Lower lobe of right lung (tissue), 2 donors: ENCODE data around the gene DENND6B. TPM values are rescaled to one million over a fixed set of nuclear protein-coding genes. Genes with fewer than 3 reads are reported as not detected.

Experiments used
- ATAC-seq, 2 donors: fragments of 200-7000 bp; cut with Tn5 transposase; one replicate each; pipeline ENCODE4 v1.9.1; 2020 to 2022; ENCODE audit warnings: mild to moderate bottlenecking in 2 of 2, moderate library complexity in 2 of 2
- DNase-seq: peaks from one replicate; pipeline ENCODE4 v3.0.0-alpha.2; 2020
- H3K27ac ChIP-seq: fragments of 200-600 bp; one replicate; pipeline ENCODE4 v1.8.0; 2022
- H3K27me3 ChIP-seq: fragments of 200-600 bp; one replicate; pipeline ENCODE4 v1.8.0; 2022; ENCODE audit warnings: low read depth
- H3K36me3 ChIP-seq: fragments of 200-600 bp; one replicate; pipeline ENCODE4 v1.8.0; 2022; ENCODE audit warnings: mild to moderate bottlenecking
- H3K4me1 ChIP-seq: fragments of 200-600 bp; one replicate; pipeline ENCODE4 v1.8.0; 2022
- H3K4me3 ChIP-seq: fragments of 200-600 bp; one replicate; pipeline ENCODE4 v1.8.0; 2022; ENCODE audit warnings: mild to moderate bottlenecking
- H3K9me3 ChIP-seq: fragments of 200-600 bp; one replicate; pipeline ENCODE4 v1.8.0; 2022
- intact Hi-C: fragments of 100-400 bp; cut with DNase I; formaldehyde crosslinking; loops from one replicate; pipeline ENCODE4 v1.11.0; 2022
- total RNA-seq: library from RNA; stranded (reverse); fragmentation: NEBNext Ultra II Directional; extraction: Animal tissue kit (Norgen Biotek cat#: 25700); gene quantifications from one replicate; pipeline ENCODE4 v1.2.1, GENCODE V29; 2021
- TF ChIP-seq, protein P1 (sequence below): fragments of 200-600 bp; IDR thresholded peaks from one replicate; pipeline ENCODE4 v1.8.0; 2022; ENCODE audit warnings: antibody characterized with exemption, mild to moderate bottlenecking
- donor health status: DM: no; HTN: yes; CAD: no; lungs with severe emphysema.

Gene DENND6B
- total RNA-seq, 1 donor from 2014 or later = 14.4 TPM

DNA sequence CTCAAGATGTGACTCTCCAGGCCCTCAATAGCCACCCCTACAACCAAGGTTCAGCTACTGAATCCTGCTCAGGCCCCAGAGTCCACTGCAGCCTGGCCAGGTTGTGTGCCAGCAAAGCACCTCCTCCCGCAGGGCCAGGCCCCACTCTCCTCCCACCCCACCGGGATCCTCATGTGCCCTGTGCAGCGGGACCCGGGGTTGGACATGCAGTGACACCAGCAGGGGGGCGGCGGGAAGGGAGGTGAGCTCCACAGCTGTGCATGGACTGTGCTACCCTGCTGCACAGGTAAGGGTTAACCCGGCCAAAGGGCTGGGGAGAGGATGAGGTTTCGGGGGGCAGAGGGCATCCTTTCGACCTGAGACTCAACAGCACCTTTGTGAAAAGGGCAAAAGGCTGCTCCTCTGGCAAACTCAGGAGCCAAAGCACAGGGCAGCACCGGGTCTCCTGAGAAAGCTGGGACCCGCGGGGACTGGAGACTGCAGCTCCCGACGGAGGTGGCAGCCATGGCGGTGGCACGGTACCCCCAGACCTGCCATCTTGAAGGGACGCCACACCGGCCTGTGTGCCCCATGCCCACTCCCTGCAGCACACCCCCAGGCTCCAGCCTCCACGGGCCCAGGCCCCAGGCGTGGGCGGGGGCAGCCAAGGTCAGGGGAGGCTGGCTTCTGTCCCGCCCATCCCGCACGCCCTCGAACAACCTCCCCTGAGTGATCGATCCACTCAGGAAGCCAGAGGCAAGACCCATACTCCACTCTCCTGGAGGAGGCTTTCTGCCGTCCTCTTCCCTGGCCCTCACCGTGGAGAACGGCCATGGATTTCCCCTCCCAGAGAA, 29.9 kb downstream of the DENND6B start:
- no peaks in the 10 kb centered on the region for H3K36me3 ChIP-seq
- no peak for ATAC-seq

DNA sequence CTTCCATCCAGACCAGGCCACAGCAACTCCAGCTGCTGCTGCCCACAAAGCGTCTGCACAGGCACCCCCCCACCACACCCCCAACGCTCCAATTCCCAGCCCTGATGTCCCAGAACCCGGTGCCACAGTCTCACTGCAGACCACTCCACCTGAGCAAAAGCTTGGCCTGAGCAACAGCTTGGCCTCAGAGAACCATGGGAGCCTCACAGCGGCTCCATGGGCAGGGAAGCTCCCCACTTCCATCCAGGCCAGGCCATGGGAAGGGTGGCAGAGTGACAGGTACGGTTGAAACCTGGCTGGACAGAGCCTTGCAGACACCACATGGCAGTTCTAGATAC, 32.5 kb downstream of the DENND6B start:
- H3K27ac ChIP-seq = peak overlapping the region; percentile 92
- DNase-seq (no peak), ATAC-seq (no peak)
- no peaks in the 10 kb centered on the region for H3K9me3 ChIP-seq
- peaks cover 23% of the 10 kb centered on the region for H3K36me3 ChIP-seq
- intact Hi-C loops = no loop called here
- peaks cover 84% of the 10 kb centered on the region for H3K4me1 ChIP-seq
- no peaks in the 10 kb centered on the region for H3K27me3 ChIP-seq
- TF ChIP-seq, protein P1, sequence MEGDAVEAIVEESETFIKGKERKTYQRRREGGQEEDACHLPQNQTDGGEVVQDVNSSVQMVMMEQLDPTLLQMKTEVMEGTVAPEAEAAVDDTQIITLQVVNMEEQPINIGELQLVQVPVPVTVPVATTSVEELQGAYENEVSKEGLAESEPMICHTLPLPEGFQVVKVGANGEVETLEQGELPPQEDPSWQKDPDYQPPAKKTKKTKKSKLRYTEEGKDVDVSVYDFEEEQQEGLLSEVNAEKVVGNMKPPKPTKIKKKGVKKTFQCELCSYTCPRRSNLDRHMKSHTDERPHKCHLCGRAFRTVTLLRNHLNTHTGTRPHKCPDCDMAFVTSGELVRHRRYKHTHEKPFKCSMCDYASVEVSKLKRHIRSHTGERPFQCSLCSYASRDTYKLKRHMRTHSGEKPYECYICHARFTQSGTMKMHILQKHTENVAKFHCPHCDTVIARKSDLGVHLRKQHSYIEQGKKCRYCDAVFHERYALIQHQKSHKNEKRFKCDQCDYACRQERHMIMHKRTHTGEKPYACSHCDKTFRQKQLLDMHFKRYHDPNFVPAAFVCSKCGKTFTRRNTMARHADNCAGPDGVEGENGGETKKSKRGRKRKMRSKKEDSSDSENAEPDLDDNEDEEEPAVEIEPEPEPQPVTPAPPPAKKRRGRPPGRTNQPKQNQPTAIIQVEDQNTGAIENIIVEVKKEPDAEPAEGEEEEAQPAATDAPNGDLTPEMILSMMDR = no peak
- H3K4me3 ChIP-seq = peak overlapping the region; percentile 46

More for the DNA sequence above, 29.9 kb downstream of the DENND6B start:
- Histone ChIP-seq H3K27me3 (no peaks in the 10 kb centered on the region), H3K4me3 (no peak overlapping the region), H3K9me3 (no peaks in the 10 kb centered on the region), H3K27ac (peak overlapping the region; percentile 62), H3K4me1 (peaks cover 97% of the 10 kb centered on the region)
- intact Hi-C loops = no loop called here
- TF ChIP-seq, protein P1 = no peak
- no peak for DNase-seq

DNA sequence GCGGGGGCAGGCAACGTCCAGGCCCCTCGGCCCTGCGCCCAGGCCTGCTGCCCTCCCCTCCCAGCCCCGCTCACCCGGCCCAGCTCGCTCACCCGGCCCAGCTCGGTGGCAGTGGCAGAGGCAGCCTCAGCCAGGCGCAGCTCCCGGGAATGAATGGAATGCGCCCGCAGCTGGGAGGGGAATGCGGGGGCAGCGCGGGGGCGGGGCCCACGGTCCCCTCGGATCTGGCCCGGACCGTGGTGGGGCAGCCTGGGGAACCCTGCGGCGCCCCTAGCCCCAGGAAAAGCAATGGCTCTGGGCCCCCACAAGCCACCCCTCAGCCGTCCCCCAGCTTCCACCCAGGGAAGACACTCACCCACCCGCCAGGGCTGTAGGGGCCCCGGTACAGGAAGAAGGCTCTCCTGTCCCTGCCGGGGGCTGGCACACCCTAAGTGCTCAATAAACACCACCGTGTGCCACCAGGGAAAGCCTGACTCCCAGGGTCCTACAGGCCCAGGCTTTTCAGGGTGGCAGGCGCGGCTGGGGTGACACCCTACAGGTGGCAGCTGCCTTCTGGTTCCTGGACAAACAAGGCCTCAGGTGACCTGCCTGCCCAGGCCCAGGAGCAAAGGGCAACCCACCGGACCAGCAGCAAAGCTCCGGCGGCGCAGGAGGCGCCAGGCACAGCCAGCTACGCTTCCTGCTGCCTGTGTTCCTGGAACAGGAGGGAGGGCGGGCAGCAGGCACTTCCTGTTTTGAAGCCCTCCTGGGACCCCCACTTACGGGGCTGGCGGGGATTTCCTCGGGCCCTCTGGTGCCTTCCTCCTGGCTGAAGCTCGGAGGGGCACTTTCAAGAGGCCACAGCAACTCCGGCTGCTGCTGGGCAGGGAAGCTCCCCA, 33.1 kb downstream of the DENND6B start:
- TF ChIP-seq, protein P1 = no peak
- peaks cover 78% of the 10 kb centered on the region for H3K4me1 ChIP-seq
- peak; percentile 89 to 91 for ATAC-seq

DNA sequence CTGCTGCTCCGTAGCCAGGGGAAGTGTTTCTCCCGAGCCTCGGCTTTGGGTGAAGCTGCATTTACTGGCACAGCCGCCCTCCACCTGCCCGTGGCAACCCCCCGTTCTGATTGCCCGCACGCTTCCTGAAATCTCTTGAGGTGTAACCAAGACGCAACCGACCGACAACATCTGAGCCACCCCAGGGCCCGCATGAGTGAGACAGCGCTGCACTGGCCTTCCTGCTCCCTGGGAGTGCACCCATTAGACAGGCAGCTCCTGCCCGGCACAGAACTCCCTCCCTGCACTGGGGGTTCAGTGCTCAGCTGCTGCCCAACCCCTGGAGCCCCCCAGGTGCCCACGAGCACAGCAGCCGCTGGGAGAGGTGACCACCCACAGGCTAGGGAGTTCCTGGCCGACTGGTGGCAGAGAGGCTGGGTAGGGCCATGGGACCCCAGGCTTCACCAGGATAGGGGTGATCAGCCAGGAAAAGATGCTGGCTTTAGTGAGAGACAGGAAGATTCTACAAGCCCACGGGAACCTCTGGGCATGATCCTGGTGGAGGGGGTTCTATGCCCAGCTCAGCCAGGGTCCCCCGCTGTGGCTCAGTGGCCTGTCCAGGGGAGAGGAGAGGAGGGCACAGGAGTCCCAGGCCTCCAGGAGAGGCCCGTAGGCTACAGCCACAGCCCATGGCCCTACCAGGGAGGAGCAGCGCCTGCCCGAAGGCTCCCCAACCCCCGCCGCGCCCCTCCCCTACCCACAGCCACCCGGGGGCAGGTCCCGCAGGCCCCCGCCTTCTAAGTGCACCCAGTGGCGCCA, 34.0 kb downstream of the DENND6B start:
- Histone ChIP-seq H3K4me1 (peaks cover 70% of the 10 kb centered on the region), H3K27ac (peak overlapping the region; percentile 92), H3K9me3 (no peaks in the 10 kb centered on the region), H3K4me3 (peak overlapping the region; percentile 46), H3K27me3 (no peaks in the 10 kb centered on the region), H3K36me3 (peaks cover 38% of the 10 kb centered on the region)
- DNase-seq = no peak
- TF ChIP-seq, protein P1 = no peak
- intact Hi-C loops = no loop called here
- peak in 1 of 2 donors; percentile 22 for ATAC-seq

More for the DNA sequence above, 33.1 kb downstream of the DENND6B start:
- Histone ChIP-seq H3K27me3 (no peaks in the 10 kb centered on the region), H3K9me3 (no peaks in the 10 kb centered on the region), H3K27ac (peak overlapping the region; percentile 92), H3K4me3 (peak overlapping the region; percentile 46), H3K36me3 (peaks cover 29% of the 10 kb centered on the region)
- intact Hi-C loops = no loop called here
- peak; percentile 88 for DNase-seq
